Ovary (tissue), 9 donors: ENCODE data around the gene ALK. TPM values are rescaled to one million over a fixed set of nuclear protein-coding genes. Genes with fewer than 3 reads are reported as not detected.

Experiments used
- DNase-seq, 5 donors: peaks; one replicate each; pipeline ENCODE4 v3.0.0-alpha.2; 2019 to 2020
- H3K27ac ChIP-seq, 2 donors: fragments of 200-600 bp; one replicate each; pipeline versions ENCODE4 v1.5.1 to v1.8.0; 2019 to 2022
- H3K27me3 ChIP-seq: fragments of 200-600 bp; one replicate; pipeline ENCODE4 v1.8.0; 2022
- H3K36me3 ChIP-seq: fragments of 200-600 bp; sonication (generic); one replicate; pipeline ENCODE4 v1.5.1; 2019
- H3K4me1 ChIP-seq: one replicate; pipeline ENCODE4 v1.8.1; 2013; ENCODE audit warnings: mild to moderate bottlenecking, moderate library complexity; ENCODE audit not compliant: insufficient read depth
- H3K4me3 ChIP-seq: fragments of 200-600 bp; sonication (generic); one replicate; pipeline ENCODE4 v1.5.1; 2017
- H3K9me3 ChIP-seq, 2 donors: fragments of 200-600 bp in 1 of 2; sonication (generic) in 1 of 2; one replicate each; pipeline versions ENCODE4 v1.5.1 to v1.8.1; 2013 to 2019; ENCODE audit warnings: mild to moderate bottlenecking in 1 of 2, moderate library complexity in 1 of 2
- CTCF ChIP-seq, 3 donors: fragments of 450-650 bp in 2 of 3; fragments of 200-600 bp in 1 of 3; IDR thresholded peaks; one replicate each; pipeline versions ENCODE4 v1.5.1 to v1.8.0; 2016 to 2022; ENCODE audit warnings: antibody characterized with exemption in 3 of 3, mild to moderate bottlenecking in 1 of 3
- EP300 ChIP-seq: sonication (generic); formaldehyde crosslinking; IDR thresholded peaks from one replicate; pipeline ENCODE4 v1.6.1; 2017; ENCODE audit warnings: antibody characterized with exemption
- POLR2A ChIP-seq: fragments of 450-650 bp; IDR thresholded peaks from one replicate; pipeline ENCODE4 v1.6.1; 2017; ENCODE audit warnings: antibody characterized with exemption, mild to moderate bottlenecking, moderate library complexity
- whole genome bisulfite sequencing, 3 donors: extraction: QIAGEN DNeasy Blood & Tissue Kit in 1 of 3; methylation state at CpG; one replicate each; pipeline versions ENCODE4 v1.1.5 to v1.1.7; 2013 to 2017; 5-methylcytosine and 5-hydroxymethylcytosine counted together
- intact Hi-C, 4 donors: fragments of 100-400 bp; cut with DNase I; formaldehyde crosslinking; loops; one replicate each; pipeline versions ENCODE4 v1.11.0 to v1.15.1; 2022 to 2023
- polyA plus RNA-seq, 2 donors: library from polyadenylated mRNA; stranded (reverse); fragments of 200-250 nt in 1 of 2; fragments of 350-450 nt in 1 of 2; fragmentation: Illumina TruSeq in 1 of 2; extraction: RNeasy Lipid Tissue Mini Kit (QIAGEN cat#74804) in 1 of 2; gene quantifications; one replicate each; pipeline ENCODE4 v1.2.3, GENCODE V29; 2013 to 2014
- total RNA-seq, 7 donors: library from RNA; depleted of rRNA in 2 of 7; stranded (reverse); fragments of >200 nt in 2 of 7; fragmentation: NEBNext Ultra II Directional in 3 of 7; extraction: Animal tissue kit (Norgen Biotek cat#: 25700) in 3 of 7; gene quantifications; one replicate each; pipeline versions ENCODE4 v1.1.0 to v1.2.4, GENCODE V29; 2016 to 2023
- donor health status: DM: no; HTN: no; CAD: no; lungs with moderate emphysema.
- donor health status: DM: no; HTN: no; CAD: no.
- donor health status: Bipolar disorder and iron deficiency.
- donor health status: DM: yes; HTN: yes; CAD: no.
- donor health status: DM: no; HTN: no; CAD: no.
- donor health status: DM: yes; HTN: yes; CAD: no.

The ALK gene
- total and polyA plus RNA-seq, 9 donors = 0.05 to 1.7 (median 0.23) TPM; not detected in 1

- TF ChIP-seq CTCF (IDR thresholded peaks at IDR 0.05) (no peak), POLR2A (no peak), EP300 (no peak)
- no peak for DNase-seq
- no peaks in the 10 kb centered on the region for H3K27me3 ChIP-seq
- whole genome bisulfite sequencing, 3 donors = 80 to 84% (median 82%) methylated on average over 5 of the region's 5 CpGs
- no peak overlapping the region for H3K27ac ChIP-seq
- H3K4me1 ChIP-seq = no peaks in the 10 kb centered on the region
- intact Hi-C loops = no loop called here
- no peaks in the 10 kb centered on the region for H3K36me3 ChIP-seq
- H3K4me3 ChIP-seq = no peak overlapping the region
- no peaks in the 10 kb centered on the region for H3K9me3 ChIP-seq
Observed at GRCh38 chr2:29718076-29718686, 203.2 kb downstream of the ALK start.

GRCh38 chr2:29715655-29716054, 205.7 kb downstream of the ALK start:
- Histone ChIP-seq H3K27me3 (no peaks in the 10 kb centered on the region), H3K9me3 (no peaks in the 10 kb centered on the region), H3K4me3 (no peak overlapping the region), H3K4me1 (no peaks in the 10 kb centered on the region), H3K36me3 (no peaks in the 10 kb centered on the region), H3K27ac (no peak overlapping the region)
- WGBS, 3 donors = 79 to 83% (median 81%) methylated on average over 3 of the region's 3 CpGs
- intact Hi-C loops = no loop called here
- DNase-seq = no peak
- no peak for TF ChIP-seq POLR2A
- no peak for TF ChIP-seq EP300
- no peak for TF ChIP-seq CTCF (IDR thresholded peaks at IDR 0.05)

- no peaks in the 10 kb centered on the region for H3K36me3 ChIP-seq
- no peak for DNase-seq
- 79 to 82% (median 81%) methylated on average over 4 of the region's 4 CpGs for WGBS, 3 donors
- no peak overlapping the region for H3K4me3 ChIP-seq
- H3K9me3 ChIP-seq = no peaks in the 10 kb centered on the region
- H3K27me3 ChIP-seq = no peaks in the 10 kb centered on the region
- intact Hi-C loops = no loop called here
- no peaks in the 10 kb centered on the region for H3K4me1 ChIP-seq
- H3K27ac ChIP-seq = no peak overlapping the region
- TF ChIP-seq CTCF (IDR thresholded peaks at IDR 0.05) (no peak), EP300 (no peak), POLR2A (no peak)
Observed at GRCh38 chr2:29714333-29714732, 207.1 kb downstream of the ALK start.

- 47 to 57% (median 49%) methylated on average over 4 of the region's 4 CpGs for WGBS, 3 donors
- intact Hi-C loops = no loop called here
- Histone ChIP-seq H3K9me3 (no peaks in the 10 kb centered on the region), H3K4me3 (no peak overlapping the region), H3K27ac (no peak overlapping the region), H3K4me1 (no peaks in the 10 kb centered on the region), H3K27me3 (no peaks in the 10 kb centered on the region), H3K36me3 (no peaks in the 10 kb centered on the region)
- no peak for TF ChIP-seq CTCF (IDR thresholded peaks at IDR 0.05)
- TF ChIP-seq POLR2A = no peak
- TF ChIP-seq EP300 = no peak
- no peak for DNase-seq
Observed at GRCh38 chr2:29706171-29706720, 215.1 kb downstream of the ALK start.
